Caki2 (cell line): ENCODE results near the gene MORC3. TPM values are rescaled to one million over a fixed set of nuclear protein-coding genes. Genes with fewer than 3 reads are reported as not detected.
A peak's percentile ranks its signal among the peaks of the same experiment; 100 is the strongest.

Experiments
- DNase-seq: peaks from one replicate; pipeline ENCODE4 v3.0.0-alpha.2; 2015; ENCODE audit warnings: low read depth
- in situ Hi-C: cut with HindIII; loops from 2 replicates; pipeline ENCODE4 v1.10.0; 2016; ENCODE audit warnings: low sequenced_read_pairs, low pct_unique_long_range_greater_than_20kb, mixed read lengths
- total RNA-seq: library from RNA; depleted of rRNA; stranded (reverse); fragments of >200 nt; shearing (Covaris generic); gene quantifications from 2 replicates; pipeline ENCODE4 v1.2.3, GENCODE V29; 2014; ENCODE audit warnings: low replicate concordance; rRNA removed

The MORC3 gene
- total RNA-seq, 1 experiment from 2014 or later = 14.4 TPM

- in situ Hi-C loops = no loop called here
- DNase-seq = no peak
These were observed 88.6 kb downstream of the MORC3 start for GRCh38 chr21:36408568-36408967.

DNA sequence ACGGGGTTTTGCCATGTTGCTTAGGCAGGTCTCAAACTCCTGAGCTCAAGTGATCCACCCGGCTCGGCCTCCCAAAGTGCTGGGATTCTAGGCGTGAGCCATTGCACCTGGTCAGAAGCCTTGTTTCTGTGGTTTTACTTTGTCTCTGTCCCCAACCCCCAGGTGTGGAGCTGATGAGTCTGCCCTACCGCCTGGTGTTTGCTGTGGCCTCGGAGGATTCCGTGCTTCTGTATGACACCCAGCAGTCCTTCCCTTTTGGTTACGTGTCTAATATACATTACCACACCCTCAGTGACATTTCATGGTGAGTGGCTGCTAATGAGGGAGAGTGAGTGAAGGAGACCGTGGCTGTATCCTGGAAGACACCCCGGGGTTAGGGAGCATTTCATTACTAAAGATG is 91.3 kb downstream of the MORC3 start:
- in situ Hi-C loops = no loop called here
- DNase-seq = no peak

GRCh38 chr21:36412916-36413315 is 92.9 kb downstream of the MORC3 start:
- DNase-seq = no peak
- in situ Hi-C loops = no loop called here

- DNase-seq = no peak
- in situ Hi-C loops = no loop called here
These were observed 95.4 kb downstream of the MORC3 start for GRCh38 chr21:36415375-36415774.

GRCh38 chr21:36419241-36419640 is 99.2 kb downstream of the MORC3 start:
- no peak for DNase-seq
- in situ Hi-C loops = no loop called here

DNA sequence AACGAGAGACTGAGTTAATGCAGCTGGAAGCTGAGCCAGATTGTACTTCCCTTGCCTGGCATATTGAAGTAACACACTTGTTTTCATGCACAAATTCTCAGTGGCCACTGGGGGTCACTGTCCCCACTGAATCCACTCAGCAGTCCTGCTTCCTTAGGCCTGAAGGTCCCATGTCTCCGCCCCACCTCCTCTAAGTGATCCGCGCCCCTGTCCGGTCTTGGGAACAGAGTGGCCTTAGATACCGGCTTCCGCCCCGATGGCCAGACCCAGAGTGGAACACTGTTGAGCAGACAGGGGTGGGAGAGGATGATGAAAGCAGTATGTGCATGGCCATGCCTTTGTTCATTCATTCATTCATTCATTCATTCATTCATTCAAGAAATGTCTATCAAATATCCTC is 100.0 kb downstream of the MORC3 start:
- peak; percentile 68 for DNase-seq
- in situ Hi-C loops = no loop called here

DNA sequence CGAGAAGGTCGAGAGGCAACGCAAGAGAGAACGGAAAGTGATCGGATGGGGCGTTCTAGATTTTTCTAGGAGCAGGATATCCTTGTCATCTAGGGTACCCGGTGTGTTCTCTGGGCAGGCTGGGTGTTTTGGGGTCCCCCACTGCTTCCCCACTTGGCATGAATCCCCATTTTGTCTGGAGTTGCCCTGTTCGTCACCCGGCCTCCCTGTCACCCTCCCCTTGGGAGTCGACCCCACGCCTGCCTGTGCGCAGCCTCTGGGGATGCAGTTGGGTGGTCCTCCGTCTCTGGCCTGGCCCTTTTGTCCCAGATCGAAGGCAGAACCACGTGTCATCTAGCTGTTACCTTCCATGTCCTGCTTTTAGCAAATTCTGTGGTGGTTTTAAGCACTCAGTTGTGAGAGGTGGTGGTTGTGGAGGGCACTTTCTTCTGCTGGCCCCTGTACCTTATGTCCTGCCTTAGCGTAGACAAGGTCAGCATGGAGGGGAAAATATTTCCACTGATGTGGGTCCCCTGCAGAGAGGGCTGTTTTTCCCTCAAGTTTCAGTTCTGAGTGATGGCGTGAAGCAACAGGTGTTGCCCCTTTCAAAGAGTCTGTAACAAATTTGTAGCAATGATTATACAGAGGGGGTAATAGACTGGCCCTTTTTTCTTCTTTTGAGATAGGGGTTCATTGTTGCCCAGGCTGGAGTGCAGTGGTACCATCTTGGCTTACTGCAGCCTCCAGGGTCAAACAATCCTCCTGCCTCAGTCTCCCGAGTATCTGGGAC is 100.8 kb downstream of the MORC3 start:
- DNase-seq = no peak
- in situ Hi-C loops = no loop called here

GRCh38 chr21:36422279-36423098 is 102.5 kb downstream of the MORC3 start:
- peak; percentile 47 for DNase-seq
- in situ Hi-C loops = no loop called here

GRCh38 chr21:36423771-36424433 is 103.9 kb downstream of the MORC3 start:
- DNase-seq = no peak
- in situ Hi-C loops = no loop called here

- DNase-seq = no peak
- in situ Hi-C loops = no loop called here
These were observed 104.6 kb downstream of the MORC3 start for GRCh38 chr21:36424592-36424991.

DNA sequence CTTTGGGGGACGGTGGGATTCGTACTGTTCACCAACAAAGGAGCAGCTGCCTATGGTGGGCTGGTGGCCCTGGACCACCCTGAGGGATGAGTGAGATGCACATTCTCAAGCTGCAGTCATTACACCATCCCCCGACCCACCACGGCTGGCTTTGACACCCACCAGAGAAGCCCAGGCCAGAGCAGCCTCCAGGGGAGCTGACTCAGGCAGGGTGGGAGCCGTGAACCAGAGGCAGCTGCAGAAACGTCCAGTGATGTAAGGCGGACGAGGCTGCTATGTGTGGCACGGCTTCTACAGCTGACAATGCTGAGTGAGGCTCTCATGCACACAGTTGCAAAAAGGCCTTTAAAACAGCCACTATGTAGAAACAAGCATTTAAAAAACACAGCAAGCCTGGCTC is 105.3 kb downstream of the MORC3 start:
- DNase-seq = no peak

More for the DNA sequence above, 105.3 kb downstream of the MORC3 start:
- in situ Hi-C loops = no loop called here

Other genes with a start within 250 kb of the MORC3 start
- gene CBR3, start 185.1 kb upstream of the MORC3 start, total RNA-seq = 25.5 and 31.9 TPM in 2 replicates
- 21.6 and 24.9 TPM in 2 replicates for gene DOP1B, start 163.4 kb upstream of the MORC3 start, total RNA-seq
- gene CHAF1B, start 65.2 kb downstream of the MORC3 start, total RNA-seq = 15.7 and 42.1 TPM in 2 replicates
- gene CLDN14, start 159.9 kb downstream of the MORC3 start, total RNA-seq = 4.6 TPM in 1 of 2 replicates, not detected in the other